Astrocyte (in vitro differentiated cells and primary cell): ENCODE results near the gene MYO5B.

ENCODE experiments used
- CTCF ChIP-seq: IDR thresholded peaks from 2 replicates; pipeline ENCODE4 v1.5.1; 2011; ENCODE audit warnings: low read depth, mild to moderate bottlenecking, inconsistent platforms, low read length, moderate library complexity; ENCODE audit not compliant: insufficient read depth
- EZH2 ChIP-seq: IDR thresholded peaks from 2 replicates; pipeline ENCODE4 v1.6.1; 2012; ENCODE audit warnings: mild to moderate bottlenecking, low read length, inconsistent platforms; ENCODE audit not compliant: insufficient read depth

- no peak for TF ChIP-seq CTCF
- TF ChIP-seq EZH2 = no peak
Measured at GRCh38 chr18:49976795-49977560, 218.0 kb downstream of the MYO5B start.
